UCSD-AML1 (cell line): Measurements from ENCODE around the gene ISG20.

Experiments
- DNase-seq: peaks from one replicate; lab custom pipeline; 2025; ENCODE audit not compliant: unreplicated experiment; lab: John Stamatoyannopoulos, UW

Gene ISG20

DNA sequence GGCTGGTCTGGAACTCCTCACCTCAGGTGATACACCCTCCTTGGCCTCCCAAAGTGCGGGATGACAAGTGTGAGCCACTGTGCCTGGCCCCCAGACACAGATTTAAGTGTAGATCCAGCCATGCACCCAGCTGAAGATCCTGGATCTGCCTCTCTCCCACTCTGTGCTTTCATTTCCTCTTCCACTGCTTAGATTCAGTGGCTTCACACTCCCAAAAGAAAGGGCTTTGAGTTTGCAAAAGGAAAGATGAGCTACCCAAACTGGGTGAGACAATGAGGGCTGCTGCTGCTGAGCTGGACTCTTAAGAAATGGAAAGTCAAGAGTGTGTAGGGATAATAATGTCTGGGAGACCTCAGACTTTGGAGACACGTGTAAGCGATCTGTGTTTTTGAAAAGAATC is 45.5 kb downstream of the ISG20 start:
- DNase-seq: no peak

DNA sequence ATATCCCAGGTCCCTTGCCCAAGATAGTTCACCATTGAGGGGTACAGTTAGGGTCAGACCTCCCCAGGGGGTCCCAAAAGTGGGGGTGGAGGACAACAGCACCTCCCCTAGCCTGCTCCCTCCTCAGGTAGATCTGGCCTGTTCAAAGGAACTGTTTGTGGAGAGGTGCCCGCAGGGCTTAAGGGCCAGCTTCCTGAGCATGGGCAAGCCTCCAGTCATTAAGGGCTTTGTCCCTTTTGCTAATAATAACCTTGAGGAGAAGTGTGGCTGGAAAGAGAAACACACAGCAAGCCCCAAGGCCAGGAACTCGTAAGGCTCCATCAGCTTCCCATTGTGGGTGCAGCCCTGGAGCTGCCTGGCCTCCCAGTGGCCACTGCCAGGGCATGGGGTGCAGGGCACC is 47.4 kb downstream of the ISG20 start:
- DNase-seq: no peak

DNA sequence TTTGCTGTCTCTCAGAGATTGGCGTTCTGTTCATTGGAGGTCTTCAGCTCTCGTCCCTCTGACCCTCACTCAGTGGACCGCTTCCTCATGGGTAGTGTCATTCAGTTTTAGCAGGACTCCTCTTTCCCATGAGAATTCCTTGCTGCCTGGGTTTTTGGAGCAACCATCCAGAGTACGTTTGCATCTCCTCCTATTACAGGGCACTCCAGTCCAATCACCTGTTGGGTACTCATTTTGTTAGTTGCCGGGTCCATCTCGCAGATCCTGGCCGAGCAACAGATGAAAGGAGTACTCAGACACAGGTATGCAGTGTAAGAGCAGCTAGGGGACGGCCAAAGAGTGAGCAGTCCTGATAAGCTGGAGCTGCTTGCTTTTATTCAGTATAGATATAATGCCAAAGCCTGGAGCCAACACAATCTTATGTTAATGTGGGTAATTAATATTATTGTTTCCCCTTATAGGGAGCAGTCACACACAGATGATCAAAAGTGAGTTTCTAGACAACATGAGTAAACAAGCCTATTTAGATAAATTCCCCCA is 49.6 kb downstream of the ISG20 start:
- no peak for DNase-seq

DNA sequence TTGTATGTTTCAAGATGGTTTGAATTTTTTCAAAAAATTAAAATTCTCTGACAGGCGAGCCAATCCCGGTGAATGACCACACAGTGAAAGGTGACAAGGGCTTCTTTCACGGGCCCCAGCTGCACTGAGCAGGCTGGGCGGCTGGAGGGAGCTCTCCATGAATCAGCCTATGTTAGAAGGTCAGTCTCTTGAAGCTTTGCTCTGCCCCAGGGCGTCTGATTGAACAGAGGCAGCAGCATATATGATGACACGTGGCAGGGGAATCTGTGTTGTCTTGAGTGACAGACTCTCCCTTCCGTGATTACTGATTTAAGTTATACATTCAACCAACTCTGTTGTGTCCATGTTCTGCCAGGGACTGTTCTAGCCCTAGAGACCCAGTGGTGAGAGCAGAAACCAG is 51.5 kb downstream of the ISG20 start:
- DNase-seq: no peak

DNA sequence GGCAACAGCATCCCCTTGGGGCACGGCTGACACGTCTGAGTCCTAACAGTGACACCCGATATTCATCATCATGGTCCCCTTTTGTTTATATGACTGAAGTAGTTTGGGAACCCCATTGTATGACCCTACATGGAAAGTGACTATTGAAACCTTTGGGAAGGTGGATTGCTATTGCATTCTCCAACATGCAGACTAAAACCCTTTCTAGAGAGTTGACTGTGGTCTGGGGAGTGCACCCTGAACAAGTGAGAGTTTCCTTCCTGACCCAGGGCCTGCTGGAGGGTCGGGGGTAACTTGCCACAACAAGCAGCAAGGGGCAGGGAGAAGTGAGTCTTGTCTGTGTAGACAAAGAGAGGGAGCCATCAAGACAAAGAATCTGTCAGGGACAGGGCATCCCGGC is 54.4 kb downstream of the ISG20 start:
- DNase-seq: no peak

DNA sequence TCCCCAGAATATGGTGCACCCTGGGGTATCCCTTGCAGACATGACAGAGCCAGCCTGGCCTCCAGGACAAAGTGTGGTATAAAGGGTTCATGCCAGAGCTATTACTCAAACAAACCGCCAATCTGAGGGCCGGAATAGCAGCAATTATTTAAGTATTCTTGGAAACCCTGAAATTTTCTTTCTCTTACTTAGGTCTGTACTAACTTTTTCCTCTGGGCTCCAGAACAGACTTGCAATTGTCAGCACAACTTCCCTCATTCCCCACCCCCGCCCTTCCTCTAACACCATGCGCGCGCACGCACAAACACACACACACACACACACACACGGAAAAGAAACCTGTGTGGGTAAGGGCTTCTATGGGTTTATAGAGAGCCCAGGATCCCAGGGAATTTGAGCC is 56.3 kb downstream of the ISG20 start:
- DNase-seq: no peak

DNA sequence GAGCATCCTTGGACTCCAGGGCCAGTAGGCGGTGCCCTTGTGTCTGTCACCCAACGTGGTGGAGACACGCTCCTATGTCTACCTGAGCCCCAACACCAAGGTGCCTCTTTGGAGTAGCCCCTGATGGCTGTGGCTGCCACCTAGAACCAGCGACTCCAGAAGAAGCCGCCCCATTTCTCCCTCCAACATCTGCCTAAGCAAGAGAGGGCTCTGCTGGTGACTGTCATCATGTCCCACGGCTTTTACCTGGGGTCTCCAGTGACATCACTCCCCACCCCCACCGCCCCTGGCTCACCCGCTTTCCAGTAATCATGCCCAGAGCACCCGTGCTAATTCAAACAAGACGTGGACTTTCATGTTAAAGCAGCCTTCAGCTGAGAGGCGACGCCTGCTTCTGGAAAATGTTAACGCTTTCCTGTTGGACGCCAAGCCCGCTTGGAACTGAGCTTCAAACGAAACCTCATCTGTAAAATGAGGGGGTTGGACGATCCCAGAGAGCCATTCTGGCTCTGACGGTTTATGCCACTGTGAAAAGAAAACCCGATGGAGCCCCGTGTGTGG is 57.0 kb downstream of the ISG20 start:
- no peak for DNase-seq

DNA sequence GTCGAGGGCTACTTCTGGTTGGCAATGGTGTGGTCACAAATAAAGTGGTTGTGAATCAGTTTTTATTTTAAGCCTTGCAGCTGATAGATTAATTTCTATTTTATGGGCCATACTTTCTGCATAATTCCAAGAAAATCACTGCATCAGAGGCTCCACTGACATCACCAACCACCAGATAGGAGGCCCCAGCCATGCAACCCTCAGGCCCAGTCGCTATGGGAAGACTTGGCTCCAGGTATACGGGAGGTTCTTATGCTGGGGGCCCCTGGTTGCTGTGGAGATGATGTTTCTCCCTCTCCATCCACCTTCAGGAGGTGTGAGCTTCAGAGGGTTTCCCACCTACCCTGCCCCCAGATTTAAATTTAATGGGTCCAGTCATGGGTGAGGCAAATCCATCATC is 57.4 kb downstream of the ISG20 start:
- no peak for DNase-seq

DNA sequence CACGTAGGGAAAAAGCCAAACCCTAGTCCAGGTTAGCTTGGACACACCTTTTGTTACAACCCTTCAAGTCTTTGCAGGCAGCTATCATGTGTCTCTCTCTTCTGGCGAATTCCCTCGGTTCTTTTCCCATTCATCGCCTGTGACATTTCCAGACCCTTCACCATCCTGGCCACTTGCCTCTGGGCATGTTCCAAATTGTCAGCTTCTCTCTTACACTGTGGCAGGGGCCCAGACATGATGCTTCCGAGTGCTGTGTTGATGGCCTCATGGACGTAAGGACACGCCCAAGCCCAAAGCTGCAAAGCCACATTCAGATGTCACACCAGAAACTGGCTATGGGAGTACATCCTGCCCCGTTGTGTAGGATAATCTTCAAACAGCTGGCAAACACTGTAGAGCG is 58.5 kb downstream of the ISG20 start:
- no peak for DNase-seq

DNA sequence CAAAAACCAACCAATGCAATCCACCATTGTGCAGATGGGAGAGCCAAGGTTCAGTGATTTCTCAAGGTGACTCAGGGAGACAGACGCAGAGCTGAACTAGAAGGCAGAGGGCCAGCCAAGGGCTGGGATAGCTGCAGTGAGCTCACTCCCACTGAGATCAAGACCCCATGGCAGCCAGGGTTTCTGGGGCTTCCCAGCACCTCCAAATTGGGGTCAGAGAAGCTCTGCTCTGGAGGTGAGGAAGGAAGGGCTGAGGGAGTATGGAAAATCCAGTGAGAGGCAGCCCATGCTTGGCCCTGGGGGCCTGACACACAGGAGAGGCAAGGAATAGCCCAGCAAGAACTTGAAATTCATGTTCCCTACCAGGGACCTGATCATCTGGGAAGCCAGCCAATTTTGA is 61.0 kb downstream of the ISG20 start:
- no peak for DNase-seq

DNA sequence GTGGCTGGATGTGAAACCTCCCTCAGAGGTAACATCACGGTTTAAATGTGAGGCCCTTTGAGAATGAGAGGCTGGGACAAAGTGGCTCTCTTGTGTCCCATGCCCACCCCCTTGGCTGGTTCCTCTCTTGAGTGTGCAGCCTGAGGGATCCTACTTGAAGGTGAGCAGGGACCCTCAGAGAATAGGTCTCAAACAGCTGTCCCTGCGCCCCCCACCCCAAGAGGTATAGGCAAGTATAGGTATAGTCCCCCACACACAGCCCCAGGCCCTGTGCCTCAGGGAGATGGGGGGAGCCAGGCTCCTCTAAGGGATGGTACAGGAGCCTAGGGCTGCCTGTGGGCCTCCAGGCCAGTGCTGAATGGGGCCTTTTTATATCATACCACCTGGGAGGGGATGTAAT is 61.9 kb downstream of the ISG20 start:
- no peak for DNase-seq

DNA sequence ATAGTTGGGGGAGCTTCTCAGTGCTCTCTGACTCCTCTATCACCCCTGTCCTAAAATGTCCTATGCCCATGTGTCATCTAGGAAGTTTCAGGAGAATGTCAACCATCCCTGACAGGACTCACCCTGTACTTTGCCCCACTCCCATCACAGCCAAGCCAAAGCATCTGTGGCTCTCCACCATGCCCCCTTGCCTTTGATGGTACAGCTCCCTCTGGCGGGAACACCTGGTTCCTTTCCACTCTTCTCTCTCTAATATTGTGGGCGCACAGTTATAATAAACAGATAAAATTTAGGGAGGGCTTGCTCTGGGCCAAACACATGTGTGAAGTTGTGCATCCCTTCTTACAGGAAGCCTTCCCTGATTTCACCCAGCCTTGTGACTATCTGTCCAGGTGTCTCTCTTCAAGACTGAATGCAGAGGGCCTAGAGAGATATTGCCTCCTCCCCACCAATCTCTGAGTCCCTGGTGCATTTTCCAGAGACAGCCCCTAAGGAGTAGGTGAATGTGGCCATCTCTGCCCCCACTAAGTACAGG is 62.8 kb downstream of the ISG20 start:
- no peak for DNase-seq

DNA sequence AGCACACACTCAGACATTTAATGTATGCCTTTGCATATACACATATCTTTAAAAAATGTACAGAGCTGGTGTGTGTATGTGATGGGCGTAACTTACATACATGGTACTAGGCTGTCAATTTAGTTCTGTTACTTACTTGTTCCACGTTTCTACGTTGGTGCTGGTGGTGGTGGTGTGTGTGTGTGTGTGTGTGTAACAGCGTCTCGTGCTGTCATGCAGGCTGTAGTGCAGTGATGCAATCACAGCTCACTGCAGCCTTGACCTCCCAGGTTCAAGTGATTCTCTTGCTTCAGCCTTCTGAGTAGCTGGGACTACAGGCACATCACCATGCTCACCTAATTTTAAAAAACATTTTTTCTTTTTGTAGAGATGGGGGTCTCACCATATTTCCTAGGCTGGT is 64.2 kb downstream of the ISG20 start:
- DNase-seq: no peak

DNA sequence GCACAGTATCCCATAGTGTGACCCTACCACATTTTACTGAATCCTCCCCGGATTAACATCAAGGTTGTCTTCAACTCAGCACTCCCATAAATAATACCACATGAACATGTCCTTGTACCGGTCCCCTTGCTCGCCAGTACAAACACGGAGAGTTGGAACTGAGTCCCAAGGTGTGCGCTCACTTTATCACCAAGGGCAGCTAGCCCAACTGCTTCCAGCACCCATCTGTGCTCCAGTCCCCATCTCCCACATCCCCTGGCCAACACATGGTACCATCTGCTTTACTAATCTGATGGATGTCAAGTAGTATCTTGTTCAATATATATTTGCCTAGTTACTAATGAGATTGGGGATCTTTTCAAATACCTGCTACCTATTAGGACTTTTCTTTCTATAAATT is 64.7 kb downstream of the ISG20 start:
- no peak for DNase-seq

DNA sequence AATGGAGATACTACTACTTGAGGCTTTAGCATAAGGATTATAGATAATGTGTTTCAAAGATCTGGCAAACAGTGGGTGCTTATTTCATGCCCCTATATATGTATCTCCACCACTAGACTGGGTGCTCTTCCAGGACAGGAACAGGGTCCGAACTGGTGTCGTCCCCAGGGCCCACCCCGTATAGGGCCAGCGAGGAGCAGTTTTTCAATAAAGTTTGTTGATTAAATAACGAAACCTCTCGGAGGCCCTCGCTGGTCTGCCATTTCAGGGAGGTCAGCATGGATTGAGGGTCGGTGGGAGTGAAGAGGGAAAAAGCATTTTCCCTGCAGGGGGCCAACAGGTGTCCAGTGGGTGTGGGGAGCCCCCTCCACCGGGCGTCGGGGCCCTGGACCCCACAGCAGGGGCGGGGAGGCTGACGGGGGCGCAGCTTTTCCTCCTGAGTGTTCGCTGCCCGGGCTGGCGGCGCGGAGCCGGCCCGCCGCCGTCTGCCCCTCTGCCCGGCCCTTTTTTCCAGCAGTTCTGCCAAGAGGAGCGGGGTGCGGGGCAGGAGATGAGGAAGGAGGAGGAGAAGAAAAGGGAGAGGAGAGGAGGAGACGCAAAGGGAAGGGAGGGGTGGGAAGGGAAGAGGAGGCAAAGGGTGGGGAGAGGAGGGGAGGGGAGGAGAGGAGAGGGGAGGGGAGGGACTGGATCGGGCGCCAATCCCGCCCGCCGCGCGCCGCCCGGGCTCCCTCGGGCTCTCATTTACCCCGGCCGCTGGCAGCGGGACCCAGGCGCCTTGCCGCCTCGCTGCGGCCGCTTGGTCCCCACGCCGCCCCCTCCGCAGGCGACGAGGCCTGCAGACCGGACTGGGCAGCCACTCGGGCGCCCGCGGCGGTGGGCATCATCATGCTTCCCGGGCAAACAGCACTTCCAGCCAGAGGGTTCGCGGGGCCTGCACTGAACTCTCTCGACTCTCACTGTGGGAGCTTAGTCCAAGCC is 66.3 kb downstream of the ISG20 start:
- DNase-seq: no peak

DNA sequence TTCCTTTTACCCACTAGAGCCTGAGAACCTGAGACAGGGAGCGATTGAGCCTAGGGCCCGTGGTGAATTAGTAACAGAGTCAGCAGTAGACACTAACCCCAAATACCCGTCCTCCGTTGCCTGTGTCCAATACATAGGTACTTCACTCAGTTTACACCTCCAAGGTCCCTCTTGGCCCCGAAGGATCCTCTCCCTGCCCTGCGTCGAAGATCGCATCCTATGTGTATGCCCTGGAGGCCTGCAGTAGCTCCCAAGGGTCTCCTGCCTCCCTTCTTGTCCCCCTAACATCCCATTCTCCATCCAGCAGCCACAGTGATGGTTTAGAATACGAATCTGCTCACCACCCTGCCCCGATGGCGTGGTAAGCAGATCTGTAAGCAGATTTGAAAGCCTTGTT is 67.0 kb downstream of the ISG20 start:
- DNase-seq: no peak
